ENCODE measurements around the gene OSTF1. TPM values are rescaled to one million over a fixed set of nuclear protein-coding genes. Genes with fewer than 3 reads are reported as not detected.

Gene OSTF1
- polyA plus RNA-seq, 6 donors from 2014 or later = 161 to 268 (median 200) TPM

DNA sequence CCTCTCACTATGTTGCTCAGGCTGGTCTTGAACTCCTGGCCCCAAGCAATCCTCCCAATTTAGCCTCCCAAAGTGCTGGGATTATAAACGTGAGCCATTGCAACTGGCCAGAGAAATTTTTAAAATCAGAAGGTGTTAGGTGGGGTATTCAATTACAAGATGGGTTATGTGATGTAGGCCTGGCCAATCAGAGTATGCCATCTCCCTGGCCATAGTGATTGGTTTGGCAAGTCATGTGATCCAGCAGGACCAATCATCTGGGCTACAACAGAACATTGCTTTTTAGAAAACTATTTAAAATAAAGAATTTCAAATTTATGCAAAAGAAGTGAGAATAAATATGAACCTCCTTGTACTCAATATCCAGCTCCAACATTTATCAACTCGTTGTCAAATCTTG lies 22.8 kb upstream of the OSTF1 start:
- H3K36me3 Mint-ChIP-seq = peaks cover 0 to 9% of the 10 kb centered on the region in 2 donors
- H3K4me1 Mint-ChIP-seq = no peaks in the 10 kb centered on the region
- H3K9me3 Mint-ChIP-seq = no peaks in the 10 kb centered on the region
- H3K27me3 Mint-ChIP-seq = no peaks in the 10 kb centered on the region
- no peak overlapping the region for H3K27ac Mint-ChIP-seq
- DNase-seq (no peak), ATAC-seq (ENCODE audit: low read depth in 2 of 2) (no peak)
- no peak overlapping the region for H3K4me3 Mint-ChIP-seq

DNA sequence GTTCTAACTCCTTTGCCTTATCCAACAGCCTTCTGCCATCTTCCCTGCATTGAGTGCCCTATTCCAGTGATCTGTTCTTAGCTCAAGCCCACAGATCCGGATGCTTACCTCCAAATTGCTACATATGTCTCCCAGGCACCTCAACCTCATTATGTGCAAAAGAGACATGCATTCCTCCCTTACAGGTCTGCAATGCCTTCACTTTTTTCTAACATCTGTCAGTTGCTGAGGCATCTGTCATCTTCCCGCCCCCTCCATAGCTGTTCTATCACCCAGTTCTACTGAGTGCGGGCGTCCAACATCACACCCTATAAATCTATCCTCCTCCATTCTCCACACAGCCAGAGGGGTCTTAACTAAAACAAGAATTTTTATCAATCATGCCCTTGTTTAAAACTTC lies 20.4 kb upstream of the OSTF1 start:
- no peak overlapping the region for H3K4me3 Mint-ChIP-seq
- H3K36me3 Mint-ChIP-seq = peaks cover 0 to 9% of the 10 kb centered on the region in 2 donors
- ATAC-seq (ENCODE audit: low read depth in 2 of 2) = no peak

DNA sequence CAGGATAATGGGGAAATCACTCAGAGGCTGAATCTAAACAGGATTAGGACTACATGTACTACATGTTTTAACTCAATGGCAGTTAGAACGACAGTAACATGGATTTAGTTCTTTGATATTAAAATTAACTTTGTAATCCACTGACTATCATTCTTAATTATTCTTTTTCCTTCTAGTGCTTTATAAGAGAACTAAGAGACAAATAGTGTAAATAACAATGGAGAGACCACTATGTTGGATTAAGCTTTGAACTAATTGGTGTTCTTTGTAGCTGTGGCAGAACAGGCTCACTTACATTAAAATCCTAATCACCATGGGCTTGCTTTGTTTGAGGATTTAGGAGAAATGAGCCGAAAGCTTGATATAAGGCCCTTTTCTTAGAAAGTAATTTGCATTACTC lies 19.1 kb upstream of the OSTF1 start:
- ATAC-seq (ENCODE audit: low read depth in 2 of 2) (no peak), DNase-seq (no peak)
- H3K36me3 Mint-ChIP-seq = peaks cover 0 to 9% of the 10 kb centered on the region in 2 donors
- H3K9me3 Mint-ChIP-seq = no peaks in the 10 kb centered on the region
- no peak overlapping the region for H3K4me3 Mint-ChIP-seq
- H3K27me3 Mint-ChIP-seq = no peaks in the 10 kb centered on the region
- H3K27ac Mint-ChIP-seq = no peak overlapping the region
- H3K4me1 Mint-ChIP-seq = peaks cover 3 to 11% (median 3%) of the 10 kb centered on the region in 3 donors

More for the DNA sequence above, 20.4 kb upstream of the OSTF1 start:
- H3K9me3 Mint-ChIP-seq = no peaks in the 10 kb centered on the region
- no peaks in the 10 kb centered on the region for H3K27me3 Mint-ChIP-seq
- DNase-seq = no peak
- H3K27ac Mint-ChIP-seq = no peak overlapping the region
- H3K4me1 Mint-ChIP-seq = peaks cover 3 to 11% (median 3%) of the 10 kb centered on the region in 3 donors

DNA sequence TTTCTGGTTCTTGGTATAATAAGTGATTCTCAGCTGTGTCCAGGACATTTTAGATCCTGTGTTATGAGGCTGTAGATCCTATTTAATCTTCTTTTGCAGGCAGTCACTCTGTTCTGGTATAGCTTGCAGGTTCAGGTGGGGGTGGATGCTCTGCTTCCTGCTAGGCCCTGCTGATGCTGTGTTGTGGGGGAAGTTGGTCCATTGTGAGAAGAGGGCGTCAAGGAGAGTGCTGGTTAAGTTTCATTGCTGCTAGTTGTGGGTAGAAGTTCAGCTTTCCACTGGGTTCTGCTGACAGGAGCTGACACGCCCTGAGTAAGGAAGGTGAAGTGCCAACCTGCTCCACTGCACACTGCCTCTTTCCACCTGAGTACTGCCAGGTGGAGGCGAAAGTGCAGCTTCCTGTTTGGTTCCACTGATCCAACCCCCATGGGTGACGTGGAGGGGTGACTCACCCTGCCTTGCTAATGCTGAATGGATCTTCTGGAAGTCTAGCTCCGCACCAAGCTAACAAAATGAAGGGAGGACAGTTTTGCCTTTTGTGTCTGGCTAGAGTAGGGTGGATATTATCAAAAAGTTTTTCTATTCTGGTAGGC lies 16.7 kb upstream of the OSTF1 start:
- H3K27me3 Mint-ChIP-seq = no peaks in the 10 kb centered on the region
- no peak for DNase-seq
- H3K27ac Mint-ChIP-seq = peak overlapping the region in 2 of 6 donors; percentile 20 to 21
- no peak overlapping the region for H3K4me3 Mint-ChIP-seq
- peak in 1 of 2 donors; percentile 58 for ATAC-seq (ENCODE audit: low read depth in 2 of 2)
- peaks cover 3 to 11% (median 3%) of the 10 kb centered on the region in 3 donors for H3K4me1 Mint-ChIP-seq
- peaks cover 0 to 5% of the 10 kb centered on the region in 2 donors for H3K36me3 Mint-ChIP-seq
- no peaks in the 10 kb centered on the region for H3K9me3 Mint-ChIP-seq

DNA sequence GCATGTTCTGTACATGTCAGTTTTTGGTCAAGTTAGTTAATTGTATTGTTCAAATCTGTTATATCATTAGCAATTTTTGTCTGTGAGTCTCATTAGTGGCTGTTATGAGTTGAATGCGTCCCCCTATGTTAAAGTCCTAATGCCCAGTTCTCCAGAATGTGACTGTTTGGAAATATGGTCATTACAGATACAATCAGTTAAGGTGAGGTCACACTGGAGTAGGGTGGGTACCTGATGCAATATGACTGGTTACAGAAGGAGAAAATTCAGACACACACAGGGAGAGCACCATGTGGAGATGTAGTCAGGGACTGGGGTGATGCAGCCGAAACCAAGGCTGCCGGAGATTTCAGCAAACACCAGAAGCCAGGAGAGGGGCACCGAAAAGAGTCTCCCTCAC lies 15.4 kb upstream of the OSTF1 start:
- Mint-ChIP-seq H3K36me3 (no peaks in the 10 kb centered on the region), H3K4me1 (peaks cover 3 to 11% (median 3%) of the 10 kb centered on the region in 3 donors), H3K4me3 (no peak overlapping the region), H3K27me3 (no peaks in the 10 kb centered on the region), H3K27ac (peak overlapping the region in 1 of 6 donors; percentile 69), H3K9me3 (no peaks in the 10 kb centered on the region)
- DNase-seq = no peak
- ATAC-seq (ENCODE audit: low read depth in 2 of 2) = no peak

DNA sequence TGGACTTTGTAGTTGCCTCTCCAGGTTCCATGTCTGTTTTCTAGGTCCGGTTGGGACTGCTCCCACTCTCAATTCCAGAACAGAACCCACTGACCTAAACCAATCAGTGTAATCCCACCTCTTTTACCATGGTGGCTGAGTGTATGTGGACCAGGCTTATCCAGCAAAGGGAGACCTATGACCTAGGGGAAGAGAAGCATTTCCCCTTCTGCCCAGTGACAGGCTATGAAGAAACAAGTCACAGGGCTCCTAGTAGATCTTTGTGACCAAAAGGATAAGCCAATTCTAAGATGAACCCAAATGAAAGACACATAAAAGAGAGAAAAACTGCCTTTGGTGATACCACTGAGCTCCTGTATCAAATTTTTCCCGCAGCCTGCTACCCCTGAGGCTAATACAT lies 6.7 kb upstream of the OSTF1 start:
- no peak for DNase-seq
- Mint-ChIP-seq H3K4me3 (no peak overlapping the region), H3K4me1 (peaks cover 0 to 6% (median 2%) of the 10 kb centered on the region in 3 donors), H3K9me3 (no peaks in the 10 kb centered on the region), H3K36me3 (no peaks in the 10 kb centered on the region), H3K27ac (no peak overlapping the region), H3K27me3 (no peaks in the 10 kb centered on the region)
- ATAC-seq (ENCODE audit: low read depth in 2 of 2) = no peak

DNA sequence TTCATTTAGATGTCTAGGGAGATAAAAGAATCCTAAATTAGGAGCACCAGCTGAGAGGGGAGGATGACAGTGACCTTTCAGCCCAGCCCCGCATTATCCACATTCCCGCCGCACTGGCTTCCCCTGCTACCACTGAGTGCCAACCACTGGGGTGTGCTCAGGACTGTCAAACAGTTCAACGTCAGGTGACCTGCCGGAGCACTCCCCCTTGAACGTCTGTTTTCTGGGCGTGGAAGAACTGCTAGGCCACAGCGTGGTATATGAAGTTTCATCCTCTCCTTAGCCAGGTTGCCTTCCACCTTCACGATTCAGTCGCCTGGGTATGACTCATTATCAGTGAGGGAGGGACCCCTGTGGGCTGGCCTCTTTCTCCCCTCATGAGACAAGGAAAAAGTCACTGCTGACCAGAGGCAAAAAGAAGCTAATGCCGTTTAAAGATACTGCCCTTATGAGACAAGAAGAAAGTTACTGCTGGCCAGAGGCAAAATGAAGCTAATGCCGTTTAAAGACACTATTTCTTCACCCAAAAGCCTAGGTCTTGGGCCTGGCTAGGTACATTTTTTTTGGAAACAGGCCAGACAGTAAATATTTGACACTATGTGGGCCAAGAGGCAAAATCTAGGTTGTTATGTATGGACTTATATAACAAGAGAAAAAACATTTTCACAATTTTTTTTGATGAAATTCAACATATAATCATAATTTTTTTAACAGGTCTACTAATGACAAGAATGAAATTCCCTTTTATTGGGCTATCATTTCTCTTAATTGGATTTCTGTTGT lies 4.9 kb upstream of the OSTF1 start:
- no peaks in the 10 kb centered on the region for H3K9me3 Mint-ChIP-seq
- no peak overlapping the region for H3K4me3 Mint-ChIP-seq
- ATAC-seq (ENCODE audit: low read depth in 2 of 2) = no peak
- H3K4me1 Mint-ChIP-seq = peaks cover 0 to 13% (median 6%) of the 10 kb centered on the region in 3 donors
- H3K27me3 Mint-ChIP-seq = no peaks in the 10 kb centered on the region
- DNase-seq = no peak
- H3K27ac Mint-ChIP-seq = no peak overlapping the region
- H3K36me3 Mint-ChIP-seq = no peaks in the 10 kb centered on the region

DNA sequence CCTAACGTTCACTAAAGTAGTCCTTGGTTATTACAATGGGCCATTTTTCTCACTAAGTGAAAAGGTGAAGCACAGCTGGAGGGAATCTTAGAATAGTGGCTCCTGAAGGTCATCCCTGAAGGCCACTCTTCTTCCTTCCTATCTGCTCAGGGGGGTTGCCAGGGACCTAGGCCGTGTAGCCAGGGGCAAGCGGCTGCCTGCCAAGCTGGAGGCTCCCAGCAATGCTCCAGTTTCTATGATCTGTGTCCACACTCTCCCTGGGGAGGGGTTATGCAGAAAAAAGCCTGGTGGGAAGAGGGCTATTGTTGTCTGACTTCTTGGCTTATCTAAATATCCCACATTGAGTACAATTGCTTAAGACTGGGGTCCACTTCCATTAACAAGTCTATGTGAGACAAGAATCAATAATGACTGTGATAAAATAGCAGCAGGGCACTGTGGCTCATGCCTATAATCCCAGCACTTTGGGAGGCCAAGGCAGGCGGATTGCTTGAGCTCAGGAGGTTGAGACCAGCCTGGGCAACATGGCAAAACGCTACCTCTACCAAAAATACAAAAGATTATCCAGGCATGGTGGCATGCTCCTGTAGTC lies 4.1 kb upstream of the OSTF1 start:
- Mint-ChIP-seq H3K36me3 (no peaks in the 10 kb centered on the region), H3K27ac (no peak overlapping the region), H3K4me3 (peak overlapping the region in 1 of 8 donors; percentile 40), H3K4me1 (peaks cover 5 to 16% (median 10%) of the 10 kb centered on the region in 3 donors), H3K9me3 (no peaks in the 10 kb centered on the region), H3K27me3 (no peaks in the 10 kb centered on the region)
- ATAC-seq (ENCODE audit: low read depth in 2 of 2) (no peak), DNase-seq (no peak)

DNA sequence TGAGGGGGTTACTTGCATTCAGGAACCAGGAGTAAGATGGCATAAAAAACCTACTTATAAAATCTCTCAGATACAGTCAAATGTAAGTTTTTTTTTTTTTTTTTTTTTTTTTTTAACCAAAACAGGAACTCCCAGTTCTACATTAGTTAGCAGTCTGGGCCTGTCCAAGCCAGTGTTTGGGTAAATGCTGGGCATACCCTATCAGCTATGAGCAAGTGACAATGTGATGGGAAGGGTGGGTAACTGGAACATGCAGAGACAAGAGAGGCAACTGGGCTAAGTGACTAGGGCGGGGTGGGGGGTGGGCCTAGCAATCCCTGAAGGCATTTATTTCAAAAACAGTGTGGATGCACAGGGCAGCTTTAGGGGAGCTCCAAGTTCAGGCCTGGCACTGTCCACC lies 2.7 kb upstream of the OSTF1 start:
- Mint-ChIP-seq H3K36me3 (no peaks in the 10 kb centered on the region), H3K4me1 (peaks cover 15 to 30% (median 20%) of the 10 kb centered on the region in 3 donors), H3K27ac (peak overlapping the region in 1 of 6 donors; percentile 32)

DNA sequence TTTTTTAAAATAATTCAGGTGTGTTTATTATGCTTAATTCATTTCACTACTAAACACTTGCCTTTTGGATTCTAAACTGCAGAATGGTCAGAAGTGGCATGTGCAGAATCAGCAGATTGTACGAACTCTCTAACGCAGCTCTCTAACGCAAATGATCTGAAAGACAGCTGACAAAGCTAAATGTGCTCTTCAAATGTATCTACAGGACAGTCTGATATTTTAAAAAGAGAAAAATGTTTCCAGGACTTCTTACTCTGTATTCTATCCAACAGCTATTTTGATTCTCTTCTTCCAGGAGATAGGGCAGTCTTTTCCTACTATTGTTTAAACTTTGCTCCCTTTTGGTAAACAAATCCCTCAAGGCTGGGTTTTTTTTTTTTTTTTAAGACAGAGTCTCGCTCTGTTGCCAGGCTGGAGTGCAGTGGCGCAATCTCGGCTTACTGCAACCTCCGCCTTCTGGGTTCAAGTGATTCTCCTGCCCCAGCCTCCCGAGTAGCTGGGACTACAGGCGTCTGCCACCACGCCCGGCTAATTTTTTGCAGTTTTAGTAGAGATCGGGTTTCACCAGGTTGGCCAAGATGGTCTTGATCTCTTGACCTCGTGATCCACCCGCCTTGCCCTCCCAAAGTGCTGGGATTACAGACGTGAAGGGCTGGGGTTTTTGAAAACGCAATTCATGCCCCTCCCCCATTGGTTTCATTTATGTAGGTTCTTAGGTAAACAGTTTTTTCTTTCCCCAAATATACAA lies 1.6 kb upstream of the OSTF1 start:
- ATAC-seq (ENCODE audit: low read depth in 2 of 2) = no peak

More for the DNA sequence above, 2.7 kb upstream of the OSTF1 start:
- H3K27me3 Mint-ChIP-seq = no peaks in the 10 kb centered on the region
- ATAC-seq (ENCODE audit: low read depth in 2 of 2) = no peak
- H3K9me3 Mint-ChIP-seq = no peaks in the 10 kb centered on the region
- H3K4me3 Mint-ChIP-seq = peak overlapping the region in 3 of 8 donors; percentile 3 to 87 (median 57)
- DNase-seq = no peak

DNA sequence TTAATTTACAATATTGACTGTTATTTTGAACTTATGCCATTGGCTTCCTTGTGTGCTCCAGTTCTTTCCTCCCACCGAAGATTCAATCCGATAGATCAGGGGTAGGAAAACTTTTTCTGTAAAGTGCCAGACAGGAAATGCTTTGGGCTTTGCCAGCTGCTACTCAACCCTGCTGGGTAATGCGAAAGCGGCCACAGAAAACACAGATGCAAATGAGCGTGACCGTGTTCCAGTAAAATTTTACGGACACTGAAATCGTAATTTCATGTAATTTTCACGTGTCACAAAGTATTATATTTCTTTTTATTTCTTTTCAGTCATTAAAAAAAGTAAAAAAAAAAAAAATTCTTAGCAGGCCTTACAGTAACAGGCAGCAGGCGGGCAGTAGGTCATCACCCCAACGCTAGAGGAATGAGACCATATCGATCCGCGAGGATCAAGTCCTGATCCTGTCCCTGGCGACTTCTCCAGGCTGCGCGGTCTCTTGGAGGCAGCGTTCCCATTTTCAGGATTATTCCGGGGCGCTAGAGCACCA lies 958 bp upstream of the OSTF1 start:
- peaks cover 32 to 45% (median 36%) of the 10 kb centered on the region in 3 donors for H3K4me1 Mint-ChIP-seq
- H3K9me3 Mint-ChIP-seq = no peaks in the 10 kb centered on the region
- ATAC-seq (ENCODE audit: low read depth in 2 of 2) (no peak), DNase-seq (peak; percentile 7)
- H3K4me3 Mint-ChIP-seq = peak overlapping the region; percentile 81 to 100 (median 94)
- peak overlapping the region; percentile 72 to 93 (median 88) for H3K27ac Mint-ChIP-seq
- no peaks in the 10 kb centered on the region for H3K36me3 Mint-ChIP-seq
- H3K27me3 Mint-ChIP-seq = no peaks in the 10 kb centered on the region

More for the DNA sequence above, 1.6 kb upstream of the OSTF1 start:
- H3K4me1 Mint-ChIP-seq = peaks cover 26 to 39% (median 31%) of the 10 kb centered on the region in 3 donors
- H3K36me3 Mint-ChIP-seq = no peaks in the 10 kb centered on the region
- peak overlapping the region in 3 of 6 donors; percentile 67 to 89 (median 86) for H3K27ac Mint-ChIP-seq
- no peaks in the 10 kb centered on the region for H3K9me3 Mint-ChIP-seq
- DNase-seq = no peak
- no peaks in the 10 kb centered on the region for H3K27me3 Mint-ChIP-seq
- peak overlapping the region; percentile 44 to 100 (median 94) for H3K4me3 Mint-ChIP-seq

DNA sequence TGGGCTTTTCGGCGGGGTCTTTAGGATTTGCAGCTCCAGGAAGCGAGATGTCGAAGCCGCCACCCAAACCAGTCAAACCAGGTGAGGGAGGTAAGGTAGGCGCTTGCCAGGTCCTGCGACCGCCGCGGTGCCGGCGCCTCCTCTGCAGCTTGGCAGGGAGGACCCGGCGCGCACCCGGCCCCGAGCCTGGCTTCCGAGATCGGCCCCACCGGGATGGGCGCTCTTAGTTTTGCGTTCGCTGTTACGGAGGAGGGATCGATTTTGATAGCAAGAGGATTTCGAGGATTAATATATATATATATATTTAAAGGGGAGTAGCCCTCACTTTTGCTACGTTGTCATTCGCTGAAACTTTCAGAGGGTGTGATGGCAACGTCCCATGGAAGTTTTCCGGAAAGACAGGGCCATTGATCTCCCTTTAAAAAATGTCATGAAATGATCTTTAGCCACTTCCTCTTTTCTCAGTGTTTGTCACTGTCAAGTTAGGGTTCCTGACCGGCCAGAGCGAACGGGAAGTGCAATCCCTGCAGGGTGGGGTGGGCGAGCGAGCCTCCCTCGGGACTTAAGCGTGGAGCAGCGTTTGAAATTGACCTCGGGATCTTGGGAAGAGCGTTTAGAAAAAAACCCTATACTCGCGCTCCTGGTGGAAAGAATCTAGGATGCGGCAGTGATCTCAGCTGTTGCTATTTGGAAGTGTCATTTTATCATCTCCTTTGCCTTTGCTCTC lies 495 bp downstream of the OSTF1 start:
- Mint-ChIP-seq H3K36me3 (no peaks in the 10 kb centered on the region), H3K4me3 (peak overlapping the region; percentile 81 to 100 (median 94)), H3K4me1 (peaks cover 41 to 55% (median 45%) of the 10 kb centered on the region in 3 donors), H3K9me3 (no peaks in the 10 kb centered on the region), H3K27me3 (no peaks in the 10 kb centered on the region), H3K27ac (peak overlapping the region; percentile 6 to 97 (median 88))
- DNase-seq = peak; percentile 70
- peak; percentile 35 to 46 for ATAC-seq (ENCODE audit: low read depth in 2 of 2)

Data from naive B cell (primary cell).